IPS-15b (cell line): Measurements from ENCODE around the gene SIRT2.
A peak's percentile ranks its signal among the peaks of the same experiment; 100 is the strongest.
"Not testable (repeated sequence)": the region's sequence is repeated elsewhere in the genome, so short reads cannot be mapped to it uniquely, and the experiment has no call there.

Experiments
- H3K27me3 ChIP-seq: one replicate; pipeline ENCODE4 v1.6.1; 2013; ENCODE audit warnings: low read length; ENCODE audit not compliant: control insufficient read depth, insufficient read depth
- H3K36me3 ChIP-seq: one replicate; pipeline ENCODE4 v1.6.1; 2013; ENCODE audit warnings: low read length; ENCODE audit not compliant: control insufficient read depth, insufficient read depth
- H3K4me1 ChIP-seq: one replicate; pipeline ENCODE4 v1.6.1; 2013; ENCODE audit warnings: mild to moderate bottlenecking, low read length; ENCODE audit not compliant: control insufficient read depth, insufficient read depth
- H3K4me3 ChIP-seq: one replicate; pipeline ENCODE4 v1.5.1; 2013; ENCODE audit warnings: low read depth, low read length
- H3K9ac ChIP-seq: one replicate; pipeline ENCODE4 v1.6.1; 2013; ENCODE audit warnings: low read depth, mild to moderate bottlenecking, low read length
- H3K9me3 ChIP-seq: one replicate; pipeline ENCODE4 v1.6.1; 2013; ENCODE audit warnings: mild to moderate bottlenecking, low read length; ENCODE audit not compliant: control insufficient read depth, insufficient read depth

The SIRT2 gene

GRCh38 chr19:38869836-38870607 is 29.4 kb downstream of the SIRT2 start:
- peaks cover 6% of the 10 kb centered on the region for H3K27me3 ChIP-seq
- peak overlapping the region; percentile 54 for H3K9ac ChIP-seq
- H3K9me3 ChIP-seq = no peaks in the 10 kb centered on the region
- no peaks in the 10 kb centered on the region for H3K36me3 ChIP-seq
- H3K4me1 ChIP-seq = peaks cover 2% of the 10 kb centered on the region
- H3K4me3 ChIP-seq = peak overlapping the region; percentile 87

- peaks cover 6% of the 10 kb centered on the region for H3K27me3 ChIP-seq
Observed at GRCh38 chr19:38869160-38869835, 30.1 kb downstream of the SIRT2 start.

GRCh38 chr19:38868551-38868950 is 30.9 kb downstream of the SIRT2 start:
- no peak overlapping the region for H3K4me3 ChIP-seq
- H3K27me3 ChIP-seq = peaks cover 6% of the 10 kb centered on the region
- no peak overlapping the region for H3K9ac ChIP-seq
- H3K36me3 ChIP-seq = no peaks in the 10 kb centered on the region
- no peaks in the 10 kb centered on the region for H3K9me3 ChIP-seq
- peaks cover 2% of the 10 kb centered on the region for H3K4me1 ChIP-seq

More at GRCh38 chr19:38869160-38869835, 30.1 kb downstream of the SIRT2 start:
- Histone ChIP-seq H3K36me3 (no peaks in the 10 kb centered on the region), H3K9ac (peak overlapping the region; percentile 54), H3K9me3 (no peaks in the 10 kb centered on the region), H3K4me3 (peak overlapping the region; percentile 87), H3K4me1 (peaks cover 2% of the 10 kb centered on the region)

- Histone ChIP-seq H3K36me3 (no peaks in the 10 kb centered on the region), H3K4me3 (no peak overlapping the region), H3K9me3 (no peaks in the 10 kb centered on the region), H3K4me1 (peaks cover 2% of the 10 kb centered on the region), H3K9ac (no peak overlapping the region), H3K27me3 (peaks cover 6% of the 10 kb centered on the region)
Observed at GRCh38 chr19:38867171-38867780, 32.1 kb downstream of the SIRT2 start.

- Histone ChIP-seq H3K36me3 (no peaks in the 10 kb centered on the region), H3K4me1 (no peaks in the 10 kb centered on the region), H3K27me3 (no peaks in the 10 kb centered on the region), H3K9ac (no peak overlapping the region), H3K4me3 (no peak overlapping the region), H3K9me3 (no peaks in the 10 kb centered on the region)
Observed at GRCh38 chr19:38862321-38863059, 36.9 kb downstream of the SIRT2 start.

GRCh38 chr19:38861368-38861767 is 38.0 kb downstream of the SIRT2 start:
- Histone ChIP-seq H3K36me3 (no peaks in the 10 kb centered on the region), H3K4me3 (no peak overlapping the region), H3K9me3 (no peaks in the 10 kb centered on the region), H3K4me1 (no peaks in the 10 kb centered on the region), H3K27me3 (no peaks in the 10 kb centered on the region), H3K9ac (no peak overlapping the region)

DNA sequence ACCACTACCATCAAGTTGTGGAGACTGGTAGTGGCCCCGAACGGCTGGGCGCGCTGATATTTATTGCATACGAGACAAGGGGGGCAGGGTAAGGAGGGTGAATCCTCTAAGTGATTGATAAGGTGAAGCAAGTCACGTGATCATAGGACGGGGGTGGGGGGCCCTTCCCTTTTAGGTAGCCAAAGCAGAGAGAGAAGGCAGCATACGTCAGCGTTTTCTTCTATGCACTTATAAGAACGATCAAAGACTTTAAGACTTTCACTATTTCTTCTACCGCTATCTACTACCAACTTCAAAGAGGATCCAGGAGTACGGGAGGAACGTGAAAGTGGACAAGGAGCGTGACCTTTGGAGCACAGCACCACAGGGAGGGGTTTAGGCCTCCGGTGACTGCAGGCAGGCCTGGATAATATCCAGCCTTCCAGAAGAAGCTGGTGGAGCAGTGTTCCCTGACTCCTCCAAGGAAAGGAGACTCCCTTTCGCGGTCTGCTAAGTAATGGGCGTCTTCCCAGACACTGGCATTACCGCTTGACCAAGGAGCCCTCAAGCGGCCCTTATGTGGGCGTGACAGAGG is 39.7 kb downstream of the SIRT2 start:
- not testable (repeated sequence) for H3K27me3 ChIP-seq, H3K4me1 ChIP-seq, H3K9ac ChIP-seq, H3K4me3 ChIP-seq, H3K36me3 ChIP-seq, H3K9me3 ChIP-seq

- Histone ChIP-seq H3K36me3 (no peaks in the 10 kb centered on the region), H3K4me3 (no peak overlapping the region), H3K4me1 (no peaks in the 10 kb centered on the region), H3K27me3 (no peaks in the 10 kb centered on the region), H3K9ac (no peak overlapping the region), H3K9me3 (no peaks in the 10 kb centered on the region)
Observed at GRCh38 chr19:38856813-38857212, 42.6 kb downstream of the SIRT2 start.

GRCh38 chr19:38855751-38856150 is 43.7 kb downstream of the SIRT2 start:
- not testable (repeated sequence) for H3K9ac ChIP-seq, H3K9me3 ChIP-seq, H3K36me3 ChIP-seq, H3K27me3 ChIP-seq, H3K4me3 ChIP-seq, H3K4me1 ChIP-seq

DNA sequence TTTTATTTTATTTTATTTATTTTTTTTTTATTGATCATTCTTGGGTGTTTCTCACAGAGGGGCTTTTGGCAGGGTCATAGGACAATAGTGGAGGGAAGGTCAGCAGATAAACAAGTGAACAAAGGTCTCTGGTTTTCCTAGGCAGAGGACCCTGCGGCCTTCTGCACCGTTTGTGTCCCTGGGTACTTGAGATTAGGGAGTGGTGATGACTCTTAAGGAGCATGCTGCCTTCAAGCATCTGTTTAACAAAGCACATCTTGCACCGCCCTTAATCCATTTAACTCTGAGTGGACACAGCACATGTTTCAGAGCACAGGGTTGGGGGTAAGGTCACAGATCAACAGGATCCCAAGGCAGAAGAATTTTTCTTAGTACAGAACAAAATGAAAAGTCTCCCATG is 44.5 kb downstream of the SIRT2 start:
- H3K4me3 ChIP-seq, H3K9me3 ChIP-seq, H3K36me3 ChIP-seq, H3K9ac ChIP-seq, H3K4me1 ChIP-seq, H3K27me3 ChIP-seq: not testable (repeated sequence)

GRCh38 chr19:38853214-38853613 is 46.2 kb downstream of the SIRT2 start:
- Histone ChIP-seq H3K4me3 (peak overlapping the region; percentile 86), H3K27me3 (no peaks in the 10 kb centered on the region), H3K4me1 (no peaks in the 10 kb centered on the region), H3K36me3 (peaks cover 8% of the 10 kb centered on the region), H3K9me3 (no peaks in the 10 kb centered on the region), H3K9ac (no peak overlapping the region)
